GM21447 (cell line): ENCODE results near the gene ACACA.
"Not testable (repeated sequence)": the region's sequence is repeated elsewhere in the genome, so short reads cannot be mapped to it uniquely, and the experiment has no call there.

ENCODE experiments used
- ATAC-seq: cut with Tn5 transposase; IDR thresholded peaks from one replicate; pipeline ENCODE4 v1.9.1; 2021; ENCODE audit not compliant: unreplicated experiment

The ACACA gene

DNA sequence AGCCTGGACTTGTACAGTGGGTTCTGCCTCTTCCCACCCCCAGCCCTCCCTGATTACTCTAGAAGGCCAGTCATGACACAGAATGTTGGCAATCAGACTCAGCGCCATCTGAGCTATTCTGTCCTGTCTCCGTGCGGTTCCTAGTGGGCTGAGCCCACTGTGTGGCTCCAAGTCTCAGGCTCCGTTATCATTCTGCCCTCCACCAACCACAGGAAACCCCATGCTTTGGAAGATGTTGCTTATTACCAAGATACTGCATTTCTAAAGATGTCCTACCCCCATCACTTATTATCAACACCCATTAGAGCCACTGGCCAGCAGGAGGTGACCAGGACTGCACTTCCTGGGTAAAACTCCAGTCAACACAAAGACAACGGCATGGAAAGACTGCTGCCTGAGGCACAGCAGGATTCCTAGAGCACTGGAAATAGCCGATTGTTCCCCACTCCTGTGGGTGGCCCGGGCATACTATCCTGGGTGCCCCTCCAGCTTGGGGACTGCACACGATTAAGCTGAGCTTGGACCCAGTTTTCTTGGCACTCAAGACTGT is 324.2 kb downstream of the ACACA start:
- no peak for ATAC-seq

DNA sequence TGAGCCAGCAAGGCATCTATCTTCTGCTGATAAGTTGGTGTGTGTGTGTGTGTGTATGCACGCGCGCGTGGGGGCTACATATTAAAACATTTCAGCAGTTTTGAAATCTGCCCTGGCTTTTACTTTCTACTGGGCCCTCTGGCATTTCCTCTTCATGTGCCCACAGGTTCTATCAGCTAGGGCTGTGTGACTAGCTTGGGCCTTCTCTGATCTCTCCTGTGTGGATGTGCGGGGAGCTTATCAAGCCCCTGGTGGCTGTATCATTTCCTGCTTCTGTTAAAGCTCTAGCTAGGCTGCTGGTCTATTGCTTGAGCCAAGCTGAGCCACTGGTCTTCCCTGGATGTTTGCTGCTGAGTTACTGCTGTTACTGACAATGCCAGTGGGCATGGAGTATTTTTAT is 325.3 kb downstream of the ACACA start:
- no peak for ATAC-seq

DNA sequence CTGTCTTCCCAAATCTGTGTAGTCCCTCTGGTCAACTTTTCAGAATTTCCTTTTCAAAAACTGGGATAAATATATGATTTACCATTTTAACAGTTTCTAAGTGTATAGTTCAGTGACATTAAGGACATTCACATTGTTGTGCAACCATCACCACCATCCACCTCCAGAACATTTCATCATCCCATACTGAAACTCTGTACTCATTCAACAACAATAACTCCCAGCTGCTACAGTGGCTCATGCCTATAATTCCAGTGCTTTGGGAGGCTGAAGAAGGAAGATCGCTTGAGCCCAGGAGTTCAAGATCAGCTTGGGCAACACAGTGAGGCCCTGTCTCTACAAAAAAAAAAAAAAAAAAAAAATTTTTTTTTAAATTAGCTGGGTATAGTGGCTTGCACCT is 326.9 kb downstream of the ACACA start:
- ATAC-seq, result no peak

DNA sequence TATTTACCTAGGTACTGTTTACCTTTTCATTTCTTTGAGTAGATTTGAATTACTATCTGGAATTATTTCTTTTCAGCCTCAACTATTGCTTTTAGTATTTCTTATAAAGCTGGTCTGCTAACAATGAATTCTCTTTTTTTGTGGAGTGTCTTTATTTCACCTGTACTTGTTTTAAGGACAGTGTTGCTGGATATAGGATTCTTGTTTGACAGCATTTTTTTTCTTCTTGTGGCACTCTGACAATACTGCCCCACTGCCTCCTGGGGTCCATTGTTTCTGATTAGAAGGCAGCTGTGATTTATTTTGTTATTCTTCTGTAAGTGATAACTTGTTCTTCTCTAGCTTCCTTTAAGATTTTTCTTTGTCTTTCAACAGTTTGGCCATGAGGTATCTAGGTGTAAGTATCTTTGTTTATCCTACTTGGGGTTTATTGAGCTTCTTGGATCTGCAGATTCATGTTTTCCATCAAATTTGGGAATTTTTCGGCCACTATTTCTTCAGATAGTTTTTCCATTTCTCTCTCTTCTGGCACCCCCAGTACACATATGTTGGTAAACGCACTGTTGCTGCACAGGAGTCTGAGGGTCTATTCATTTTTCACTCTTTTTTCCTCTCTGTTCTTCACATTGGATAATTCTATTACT is 327.4 kb downstream of the ACACA start:
- no peak for ATAC-seq

DNA sequence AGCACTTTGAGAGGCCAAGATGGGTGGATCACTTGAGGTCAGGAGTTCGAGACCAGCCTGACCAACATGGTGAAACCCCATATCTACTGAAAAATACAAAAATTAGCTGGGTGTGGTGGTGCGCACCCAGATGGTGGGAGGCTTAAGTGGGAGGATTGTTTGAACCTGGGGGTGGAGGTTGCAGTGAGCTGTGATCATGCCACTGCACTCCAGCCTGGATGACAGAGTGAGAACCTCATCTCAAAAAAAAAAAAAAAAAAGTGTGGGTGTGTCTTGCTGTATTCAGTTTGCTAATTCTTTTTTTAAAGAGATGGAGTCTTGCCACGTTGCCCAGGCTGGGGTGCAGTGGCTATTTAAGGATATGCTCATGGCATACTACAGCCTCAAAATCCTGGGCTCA is 333.2 kb downstream of the ACACA start:
- not testable (repeated sequence) for ATAC-seq

DNA sequence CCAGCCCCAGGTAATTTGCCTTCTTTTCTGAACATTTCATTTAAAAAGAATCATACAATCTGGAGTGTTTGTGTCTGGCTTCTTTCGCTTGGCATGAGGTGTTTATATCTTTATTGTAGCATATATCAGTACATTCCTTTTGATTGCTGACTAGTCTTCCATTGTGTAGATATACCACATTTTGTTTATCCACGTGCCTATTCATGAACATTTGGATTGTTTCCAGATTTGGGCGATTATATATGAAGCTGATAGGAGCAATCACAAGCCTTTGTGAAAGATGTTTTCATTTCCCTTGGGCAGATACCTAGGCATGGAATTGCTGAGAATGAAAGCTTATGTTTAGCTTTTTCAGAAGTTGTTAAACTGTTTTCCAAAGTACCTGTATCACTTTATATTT is 337.5 kb downstream of the ACACA start:
- no peak for ATAC-seq

DNA sequence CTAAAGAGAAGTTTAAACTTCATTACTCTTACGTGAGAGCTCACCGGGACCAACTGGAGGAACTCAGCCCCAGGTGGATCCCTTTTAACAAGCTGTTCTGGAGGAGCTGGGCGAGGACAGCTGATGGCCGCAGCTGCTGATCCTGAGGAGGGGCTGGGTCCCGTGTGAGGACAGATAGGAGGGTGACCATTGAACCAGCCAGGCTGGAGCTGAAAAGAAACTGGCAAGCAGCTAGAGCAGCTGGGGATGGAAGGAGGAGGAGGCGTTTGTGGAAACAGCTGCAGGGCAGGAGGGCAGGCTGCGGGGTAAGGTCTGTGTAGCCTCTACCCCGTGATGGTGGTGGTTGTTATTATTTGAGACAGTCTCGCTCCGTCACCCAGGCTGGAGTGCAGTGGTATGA is 338.4 kb downstream of the ACACA start:
- no peak for ATAC-seq

DNA sequence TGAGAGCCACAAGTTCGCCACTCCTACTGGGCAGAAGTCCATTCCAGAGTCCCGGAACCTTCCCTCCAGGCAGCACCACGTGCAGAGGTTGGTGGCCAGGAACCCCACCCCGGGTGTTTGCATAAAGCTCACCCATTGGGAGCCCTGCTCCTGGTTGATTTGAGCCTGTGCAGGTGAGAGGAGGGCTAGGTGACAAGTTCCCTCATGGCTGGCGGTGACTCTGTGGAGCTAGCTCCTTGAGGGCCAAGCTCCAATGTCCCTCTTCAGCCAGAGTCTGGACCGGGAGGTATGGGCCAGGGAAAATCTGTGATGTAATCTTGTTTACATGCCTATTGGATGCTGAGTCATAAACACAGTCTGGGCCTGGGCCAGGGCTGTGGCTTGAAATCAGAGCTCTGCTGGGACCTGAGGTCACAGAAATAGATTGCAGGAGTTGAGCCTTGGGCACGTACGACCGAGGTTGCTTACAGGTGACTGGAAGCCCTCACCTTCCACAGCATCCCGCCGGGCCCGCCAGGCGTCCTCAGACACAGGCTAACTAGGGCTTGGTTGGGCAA is 339.0 kb downstream of the ACACA start:
- no peak for ATAC-seq

DNA sequence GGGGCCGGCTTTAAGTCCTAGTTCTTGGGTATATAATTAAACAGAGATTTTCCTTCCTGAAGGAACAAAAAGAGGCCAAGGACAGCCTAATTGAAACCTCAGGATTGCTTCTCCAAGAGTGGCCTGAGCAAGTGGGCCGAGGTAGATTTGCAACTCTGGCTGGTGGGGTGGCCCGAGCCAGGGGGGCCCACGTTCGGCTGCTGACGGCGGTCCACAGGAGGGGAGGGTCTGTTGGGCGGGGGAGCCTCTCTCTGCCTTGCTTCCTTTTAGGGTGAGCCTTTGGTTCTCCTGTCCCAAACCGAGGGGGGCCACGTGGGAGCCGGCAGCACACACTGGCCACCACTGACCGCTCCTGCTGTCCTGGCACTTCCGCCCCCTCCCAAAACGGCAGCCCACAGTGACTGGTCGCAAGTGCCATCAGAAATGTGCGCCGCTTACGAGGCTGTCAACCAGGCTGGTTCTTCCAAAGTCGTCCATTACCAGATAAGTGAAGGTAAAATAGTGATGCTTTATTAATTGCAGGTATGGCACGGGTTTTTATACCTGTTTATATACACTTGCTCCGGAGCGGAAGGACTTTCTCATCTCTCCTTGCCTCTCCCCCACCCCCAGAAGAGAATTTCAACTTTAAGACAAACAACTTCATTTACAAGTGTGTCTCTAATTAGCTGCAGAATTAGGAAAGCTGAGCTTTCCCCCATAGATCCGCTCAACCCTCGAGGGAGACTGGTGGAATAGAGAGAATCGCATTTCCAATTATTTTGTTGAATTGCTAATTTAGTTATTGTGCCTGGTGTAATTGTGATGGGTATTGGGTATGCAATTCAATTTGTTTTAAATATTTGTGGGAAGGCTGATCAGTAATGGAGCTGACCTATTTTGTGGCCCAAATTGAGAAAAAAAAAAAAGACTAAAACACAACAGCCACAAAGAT is 340.0 kb downstream of the ACACA start:
- ATAC-seq, result no peak

DNA sequence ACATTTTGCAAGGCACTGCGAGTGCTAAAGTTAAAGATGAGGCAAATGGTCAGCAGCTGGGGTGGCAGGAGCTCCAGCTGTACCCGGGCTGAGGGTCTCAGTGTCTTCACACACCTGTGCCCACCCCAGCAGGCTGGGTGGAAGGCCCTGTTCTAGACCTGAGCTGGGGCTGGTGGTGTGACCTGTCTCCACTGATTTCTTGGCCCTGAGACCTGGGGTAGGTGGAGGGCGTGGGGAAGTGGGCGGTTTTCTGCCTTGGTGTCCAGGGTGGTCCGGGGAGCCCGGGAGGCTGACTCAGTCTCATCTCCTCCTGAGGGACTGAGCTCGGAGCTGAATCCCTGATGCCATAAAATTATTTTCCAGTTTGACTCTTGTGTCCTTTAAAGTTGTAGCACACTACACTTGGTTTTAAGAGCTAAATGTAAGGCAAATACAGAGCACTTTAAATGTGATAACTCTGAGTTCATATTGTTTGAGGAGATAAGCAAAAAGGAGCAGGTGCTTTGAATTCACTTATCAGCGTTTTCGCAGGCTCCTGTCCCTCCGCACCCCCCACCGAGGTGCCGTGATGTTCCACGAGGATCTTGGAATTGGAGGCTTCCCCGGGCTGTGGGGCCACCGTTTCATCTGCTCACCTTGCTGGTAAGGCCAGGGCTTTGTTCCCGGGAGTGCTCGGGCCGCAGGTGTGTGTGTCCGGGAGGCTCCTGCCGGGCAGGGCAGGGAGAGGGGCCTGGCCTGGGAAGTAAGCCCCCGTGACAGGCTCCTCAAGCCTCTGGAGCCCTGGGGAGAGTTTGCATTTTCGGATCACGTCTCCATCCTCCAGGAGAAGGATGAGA is 340.9 kb downstream of the ACACA start:
- no peak for ATAC-seq

DNA sequence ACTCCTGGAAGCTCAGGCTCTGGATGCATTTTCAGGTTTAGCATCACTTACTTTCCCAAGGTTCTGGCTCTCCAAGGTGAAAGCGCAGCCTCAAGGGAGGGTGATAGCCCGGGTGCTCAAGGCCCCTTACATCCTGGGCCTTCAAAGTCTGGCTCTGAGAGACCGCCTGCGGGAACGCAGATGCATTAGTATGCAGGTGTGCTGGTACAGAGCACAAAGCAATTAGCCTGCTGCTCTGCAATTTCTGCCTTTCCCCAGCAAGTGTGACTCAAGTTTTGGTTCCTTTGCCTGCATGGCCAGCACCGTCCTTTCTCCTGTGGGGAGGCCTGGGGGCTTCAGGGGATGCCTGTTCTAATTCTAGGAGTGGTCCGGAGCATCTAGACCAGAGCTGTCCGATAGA is 341.7 kb downstream of the ACACA start:
- ATAC-seq, result no peak

DNA sequence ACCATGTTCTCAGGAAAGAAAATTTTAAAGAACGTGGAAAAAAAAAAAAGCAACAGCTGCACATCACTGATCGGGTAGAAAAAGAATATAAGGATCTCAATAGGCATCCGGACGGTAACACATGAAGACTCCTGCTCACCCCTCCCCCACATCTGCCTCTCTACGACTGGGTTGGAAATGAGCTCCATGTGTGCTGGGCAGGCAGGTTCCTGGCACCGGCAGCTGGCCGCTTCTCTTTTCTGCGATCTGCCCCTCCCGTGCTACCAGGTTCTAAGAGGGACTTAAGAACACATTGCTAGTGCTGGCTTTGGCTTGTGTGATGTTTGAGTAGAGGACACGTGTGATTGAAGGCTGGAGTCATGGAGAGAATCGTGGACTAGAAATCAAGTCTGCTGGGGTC is 342.4 kb downstream of the ACACA start:
- no peak for ATAC-seq

DNA sequence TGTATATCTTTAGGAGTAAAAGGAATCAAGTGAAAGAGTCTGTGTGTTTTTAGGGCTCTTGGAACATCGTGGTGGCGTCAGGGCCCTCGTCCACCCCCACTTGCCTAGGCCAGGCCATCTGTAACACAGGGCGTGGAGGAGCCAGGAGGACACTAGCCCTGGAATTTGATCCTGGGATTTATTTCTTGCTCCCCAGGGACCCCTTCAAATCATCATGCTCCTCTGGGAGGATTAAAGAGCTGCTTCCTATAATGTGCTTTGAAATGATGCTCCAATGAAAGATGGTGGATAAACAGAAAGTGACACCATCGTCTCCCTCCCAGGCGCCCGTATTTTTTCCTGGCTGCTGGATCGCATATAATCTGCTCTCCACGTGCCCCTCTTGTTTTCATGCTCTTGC is 344.6 kb downstream of the ACACA start:
- ATAC-seq, result no peak

DNA sequence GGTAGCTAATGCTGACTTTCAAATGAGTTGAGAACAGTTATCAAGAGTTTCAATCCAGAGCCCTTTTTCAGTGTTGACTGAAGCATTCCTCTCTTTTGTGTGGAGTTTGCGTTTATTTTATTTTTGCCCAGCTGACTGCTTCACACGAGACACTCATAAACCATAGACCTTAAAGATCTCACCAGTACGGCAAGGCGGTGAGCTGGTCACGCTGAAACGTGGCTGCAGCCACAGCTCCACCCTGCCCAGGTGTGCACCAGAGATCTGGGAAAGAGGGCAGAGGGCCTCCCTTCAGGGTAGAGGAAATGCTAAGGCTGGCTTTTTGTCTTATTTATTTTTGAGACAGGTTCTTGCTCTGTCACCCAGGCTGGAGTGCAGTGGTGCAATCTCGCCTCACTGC is 345.7 kb downstream of the ACACA start:
- ATAC-seq, result no peak

DNA sequence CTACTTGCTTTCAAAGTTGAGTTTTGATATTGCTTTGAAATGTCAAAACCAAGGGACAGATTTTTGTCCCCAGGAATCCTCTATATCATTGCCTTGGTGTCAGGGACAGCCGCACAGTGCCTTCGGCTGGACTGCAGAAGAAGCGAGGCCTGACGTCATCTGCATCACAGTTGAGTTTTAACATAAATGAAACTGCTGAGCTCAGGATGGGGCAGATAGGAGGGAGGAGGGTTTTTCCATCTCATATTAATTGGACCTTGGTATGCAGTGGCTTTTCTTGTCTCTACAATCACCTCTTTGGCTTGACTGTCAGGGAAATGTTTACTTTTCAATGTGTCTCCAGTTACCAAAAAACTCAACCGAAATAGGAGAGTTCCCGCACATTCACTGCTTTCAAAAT is 346.5 kb downstream of the ACACA start:
- ATAC-seq, result no peak

DNA sequence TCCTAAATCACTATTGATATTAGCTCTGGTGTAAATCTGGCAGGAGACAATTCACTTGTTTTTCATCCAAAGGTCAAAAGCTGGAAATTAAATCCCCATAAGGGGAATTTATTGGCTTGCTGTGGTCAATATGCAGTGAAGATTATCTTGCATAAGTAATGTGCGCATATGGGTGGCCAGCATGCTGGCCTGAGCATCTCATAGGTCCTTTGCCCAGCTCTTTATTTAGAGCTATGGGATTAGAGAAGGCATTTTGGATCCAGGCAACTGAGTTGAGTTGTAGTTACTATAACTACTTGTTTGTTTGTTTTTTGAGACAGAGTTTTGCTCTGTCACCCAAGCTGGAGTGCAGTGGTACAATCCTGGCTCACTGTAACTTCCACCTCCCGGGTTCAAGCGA is 347.1 kb downstream of the ACACA start:
- no peak for ATAC-seq

DNA sequence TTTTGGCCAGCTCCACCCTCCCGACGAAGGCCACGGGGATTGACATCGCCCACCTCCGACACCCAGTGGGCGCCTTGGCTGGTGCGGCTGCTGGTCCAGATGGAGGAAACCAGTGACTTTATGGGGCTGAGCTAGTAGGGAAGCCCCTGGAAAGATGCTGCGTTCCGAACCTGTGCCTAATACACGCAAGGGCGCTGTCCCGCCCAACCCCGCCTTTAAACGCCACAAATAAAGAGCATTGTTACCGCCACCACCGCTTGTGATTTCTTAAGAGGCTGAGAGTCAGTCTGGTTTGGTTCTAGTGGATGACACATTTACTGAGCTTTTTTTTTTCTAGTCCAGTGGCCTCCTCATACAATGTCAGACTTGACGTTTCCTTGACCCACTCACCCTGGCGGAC is 350.0 kb downstream of the ACACA start:
- ATAC-seq, result no peak

DNA sequence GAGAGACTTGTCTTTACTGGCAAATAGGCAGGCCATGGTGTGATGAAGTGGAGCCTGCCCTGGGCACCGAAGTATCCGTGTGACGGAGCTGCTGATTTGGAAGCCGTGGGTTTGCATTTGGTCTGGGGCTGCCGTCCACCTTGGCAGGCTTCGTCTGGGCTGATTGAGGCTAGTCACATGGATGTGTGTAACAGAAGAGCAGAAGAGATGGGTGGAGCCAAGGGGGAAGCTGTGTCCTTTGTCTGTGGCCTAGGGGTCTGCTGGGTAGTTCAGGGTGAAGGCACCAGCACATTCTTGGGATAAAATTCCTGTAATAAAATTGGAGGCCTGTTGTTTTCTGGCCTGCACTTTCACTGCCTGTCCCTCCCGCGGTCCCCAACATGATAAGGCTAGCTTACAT is 351.7 kb downstream of the ACACA start:
- ATAC-seq, result no peak

DNA sequence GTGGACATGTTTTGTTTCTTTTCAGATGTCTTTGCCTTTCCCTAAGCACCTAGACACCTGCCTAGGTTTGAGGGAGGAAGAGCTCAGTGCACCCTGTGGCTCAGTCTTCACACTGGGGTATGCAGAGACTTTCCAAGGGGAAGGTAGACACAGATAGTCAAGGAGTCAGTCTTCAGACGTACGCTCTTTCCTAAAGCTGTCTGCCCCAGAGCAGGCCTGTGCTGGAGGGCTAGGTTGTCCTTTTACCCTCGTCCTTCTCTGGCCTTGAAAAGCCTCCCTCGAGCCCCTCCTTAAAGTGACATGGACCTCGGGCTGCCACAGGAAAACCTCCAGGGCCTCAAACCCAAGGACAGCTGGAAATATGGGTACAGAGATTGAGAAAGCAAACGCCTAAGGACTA is 354.2 kb downstream of the ACACA start:
- ATAC-seq, result no peak

DNA sequence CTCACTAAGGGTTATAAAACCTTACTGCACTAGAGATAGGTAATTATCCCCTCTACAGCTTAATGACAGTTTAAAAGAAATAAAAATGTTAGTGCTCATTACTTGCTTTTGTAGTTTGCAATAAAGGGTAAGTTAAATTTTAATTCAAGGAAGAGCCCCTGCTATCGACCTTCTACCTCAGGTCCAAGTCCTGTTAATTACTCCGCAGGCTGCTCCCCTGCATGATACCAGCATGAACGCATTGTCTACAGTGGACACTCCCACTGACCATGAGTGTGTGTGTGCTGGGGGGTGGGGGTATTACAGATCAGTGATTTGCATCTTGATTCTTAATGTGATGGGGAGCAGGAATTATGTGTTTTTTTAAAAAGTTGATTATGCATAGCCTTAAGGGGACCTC is 354.8 kb downstream of the ACACA start:
- ATAC-seq, result no peak

DNA sequence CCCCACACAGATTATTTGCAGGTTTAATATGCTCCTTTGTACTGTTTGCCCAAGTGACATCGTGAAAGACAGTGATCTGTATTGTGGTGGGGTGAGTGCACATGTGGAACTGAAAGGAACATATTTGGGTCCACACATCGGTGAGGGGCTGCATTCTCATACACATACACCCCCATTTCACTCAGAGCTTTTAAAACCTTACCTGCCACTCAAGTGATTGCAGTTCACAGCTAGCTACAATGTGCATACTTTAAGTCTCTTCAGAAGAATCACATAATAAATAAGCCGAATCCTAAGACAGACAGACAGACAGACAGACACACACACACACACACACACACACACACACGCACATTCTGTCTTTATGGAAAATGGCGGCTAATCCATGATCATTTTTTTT is 355.3 kb downstream of the ACACA start:
- ATAC-seq, result no peak
